CD4-positive, alpha-beta T cell treated with Interleukin-15 for 4 hours (primary cell): ENCODE results near the gene ANXA1.

ENCODE experiments used
- DNase-seq: peaks from one replicate; pipeline ENCODE4 v3.0.0-alpha.2; 2020; ENCODE audit warnings: low spot score

Gene ANXA1

GRCh38 chr9:73138516-73138915 is 13.1 kb upstream of the ANXA1 start:
- DNase-seq, result no peak

GRCh38 chr9:73141282-73141681 is 10.4 kb upstream of the ANXA1 start:
- no peak for DNase-seq

GRCh38 chr9:73143711-73144328 is 7.8 kb upstream of the ANXA1 start:
- no peak for DNase-seq

- no peak for DNase-seq
Measured at GRCh38 chr9:73146111-73146815, 5.4 kb upstream of the ANXA1 start.

GRCh38 chr9:73148447-73148937 is 3.2 kb upstream of the ANXA1 start:
- DNase-seq, result no peak

- DNase-seq, result peak; percentile 72
Measured at GRCh38 chr9:73149371-73150067, 2.1 kb upstream of the ANXA1 start.

- no peak for DNase-seq
Measured at GRCh38 chr9:73152543-73152844, 829 bp downstream of the ANXA1 start.

GRCh38 chr9:73152953-73153352 is 1.3 kb downstream of the ANXA1 start:
- DNase-seq, result peak; percentile 59

GRCh38 chr9:73153793-73154227 is 2.1 kb downstream of the ANXA1 start:
- DNase-seq, result no peak

- DNase-seq, result no peak
Measured at GRCh38 chr9:73154271-73154670, 2.6 kb downstream of the ANXA1 start.

GRCh38 chr9:73154722-73155121 is 3.1 kb downstream of the ANXA1 start:
- peak; percentile 52 for DNase-seq

GRCh38 chr9:73155377-73155776 is 3.7 kb downstream of the ANXA1 start:
- DNase-seq, result no peak

GRCh38 chr9:73155968-73156864 is 4.6 kb downstream of the ANXA1 start:
- no peak for DNase-seq

GRCh38 chr9:73156865-73157187 is 5.2 kb downstream of the ANXA1 start:
- no peak for DNase-seq

- DNase-seq, result no peak
Measured at GRCh38 chr9:73157811-73158210, 6.1 kb downstream of the ANXA1 start.

- no peak for DNase-seq
Measured at GRCh38 chr9:73158723-73159122, 7.1 kb downstream of the ANXA1 start.

GRCh38 chr9:73160868-73161267 is 9.2 kb downstream of the ANXA1 start:
- DNase-seq, result no peak

GRCh38 chr9:73162987-73163768 is 11.5 kb downstream of the ANXA1 start:
- DNase-seq, result no peak

GRCh38 chr9:73165911-73166310 is 14.2 kb downstream of the ANXA1 start:
- no peak for DNase-seq

- no peak for DNase-seq
Measured at GRCh38 chr9:73166468-73166867, 14.8 kb downstream of the ANXA1 start.

GRCh38 chr9:73167614-73168013 is 15.9 kb downstream of the ANXA1 start:
- no peak for DNase-seq
